NK-92 (cell line): ENCODE results near the gene ZNF430.
"Not testable (repeated sequence)": the region's sequence is repeated elsewhere in the genome, so short reads cannot be mapped to it uniquely, and the experiment has no call there.

Experiments used
- DNase-seq: peaks from one replicate; lab custom pipeline; 2025; ENCODE audit not compliant: unreplicated experiment; lab: John Stamatoyannopoulos, UW

Gene ZNF430

DNA sequence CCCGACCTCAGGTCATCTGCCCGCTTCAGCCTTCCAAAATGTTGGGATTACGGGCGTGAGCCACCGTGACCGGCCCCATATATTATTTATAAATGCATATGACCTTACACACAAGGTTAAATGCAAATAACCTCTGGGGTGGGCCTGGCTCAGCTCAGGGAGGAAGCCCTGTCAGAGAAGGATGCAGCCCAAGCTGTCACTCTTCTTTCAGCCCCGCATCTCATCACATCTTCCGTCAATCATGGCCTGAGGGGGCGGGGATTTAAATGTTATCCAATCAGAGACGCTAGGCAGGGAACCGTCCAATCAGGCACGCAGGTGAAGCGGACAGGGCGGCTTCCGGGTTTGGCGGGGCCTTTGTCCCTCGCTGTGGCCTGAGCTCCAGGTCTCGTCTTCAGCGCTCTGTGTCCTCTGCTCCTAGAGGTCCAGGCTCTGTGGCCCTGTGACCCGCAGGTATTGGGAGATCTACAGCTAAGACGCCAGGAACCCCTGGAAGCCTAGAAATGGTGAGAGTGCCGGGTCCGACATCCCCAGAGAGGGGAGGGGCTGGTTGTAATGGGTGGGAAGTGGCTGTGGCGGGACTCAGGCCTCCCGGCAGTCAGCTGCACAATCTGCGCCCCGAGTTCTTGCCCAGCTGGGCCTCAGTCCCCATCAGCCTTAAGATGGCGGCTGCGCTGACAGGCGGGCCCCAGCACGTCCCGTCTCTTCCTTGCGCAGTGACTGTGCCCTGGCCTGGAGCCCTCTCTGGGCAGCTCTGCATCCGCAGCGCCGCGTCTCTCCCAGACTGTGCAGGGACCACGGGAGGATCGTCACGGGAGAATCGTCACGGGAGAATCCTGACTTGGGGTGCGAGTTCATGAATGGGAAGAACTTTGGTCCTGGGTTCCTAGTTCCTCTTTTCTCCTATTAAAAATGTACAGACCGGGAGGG is at the start of gene ZNF430:
TSS of gene ZNF430 (plus strand) at position 360 of the 930 bp plus-strand sequence. CDS start at position 504, 144 bp downstream.
- DNase-seq = peak; percentile 66

DNA sequence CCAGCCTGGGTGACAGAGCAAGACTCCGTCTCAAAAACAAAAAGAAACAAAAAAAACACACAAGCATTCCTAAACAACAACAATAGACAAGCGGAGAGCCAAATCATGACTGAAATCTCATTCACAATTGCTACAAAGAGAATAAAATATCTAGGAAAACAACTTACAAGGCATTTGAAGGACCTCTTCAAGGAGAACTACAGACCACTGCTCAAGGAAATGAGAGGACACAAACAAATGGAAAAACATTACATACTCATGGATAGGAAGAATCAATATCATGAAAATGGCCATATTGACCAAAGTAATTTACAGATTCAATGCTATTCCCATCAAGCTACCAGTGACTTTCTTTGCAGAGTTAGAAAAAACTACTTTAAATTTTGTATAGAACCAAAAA is 27.7 kb upstream of the ZNF430 start:
- DNase-seq = not testable (repeated sequence)

- DNase-seq = peak; percentile 44
Measured at GRCh38 chr19:20999731-21000352, 20.6 kb upstream of the ZNF430 start.

- not testable (repeated sequence) for DNase-seq
Measured at GRCh38 chr19:21021238-21021637, 781 bp downstream of the ZNF430 start.

DNA sequence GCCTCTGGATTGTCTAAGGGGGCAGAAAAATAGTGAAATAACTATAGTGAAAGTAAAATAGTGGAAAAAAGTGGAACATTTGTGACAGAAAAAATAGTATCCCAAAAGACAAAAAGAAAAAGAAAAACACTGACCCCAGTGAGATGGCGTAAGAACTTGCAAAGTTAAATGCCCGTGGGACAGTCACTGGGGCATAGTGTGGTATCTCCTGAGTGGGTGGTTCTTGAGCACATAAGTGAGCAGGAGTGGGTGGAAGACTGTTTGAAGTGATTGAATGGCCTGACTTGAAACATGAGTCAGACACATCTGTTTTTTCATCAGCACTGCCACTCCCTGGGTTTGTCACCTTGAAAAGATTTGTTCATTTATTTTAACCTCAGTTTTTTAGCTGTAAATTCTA is 2.5 kb downstream of the ZNF430 start:
- DNase-seq = no peak

DNA sequence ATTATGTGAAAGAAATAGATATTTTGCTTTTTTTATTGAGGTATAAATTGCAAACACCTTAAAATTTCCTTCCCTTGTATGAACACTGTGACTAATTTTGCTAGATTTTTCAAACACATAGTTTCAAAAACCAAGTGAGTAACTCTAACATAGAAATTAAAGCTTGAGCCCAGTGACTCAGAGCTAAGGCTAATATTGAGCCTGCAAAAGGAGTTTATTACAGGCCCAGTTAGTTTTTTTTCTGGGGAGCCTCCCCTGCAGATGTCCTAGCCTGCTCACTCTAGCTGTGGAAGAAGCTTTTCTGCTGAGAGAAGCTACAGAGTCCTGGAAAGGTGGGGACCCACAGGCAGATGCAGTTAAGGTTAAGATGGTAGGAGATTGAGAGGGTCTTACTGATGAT is 3.4 kb downstream of the ZNF430 start:
- no peak for DNase-seq

- DNase-seq = no peak
Measured at GRCh38 chr19:21028969-21029268, 8.5 kb downstream of the ZNF430 start.

DNA sequence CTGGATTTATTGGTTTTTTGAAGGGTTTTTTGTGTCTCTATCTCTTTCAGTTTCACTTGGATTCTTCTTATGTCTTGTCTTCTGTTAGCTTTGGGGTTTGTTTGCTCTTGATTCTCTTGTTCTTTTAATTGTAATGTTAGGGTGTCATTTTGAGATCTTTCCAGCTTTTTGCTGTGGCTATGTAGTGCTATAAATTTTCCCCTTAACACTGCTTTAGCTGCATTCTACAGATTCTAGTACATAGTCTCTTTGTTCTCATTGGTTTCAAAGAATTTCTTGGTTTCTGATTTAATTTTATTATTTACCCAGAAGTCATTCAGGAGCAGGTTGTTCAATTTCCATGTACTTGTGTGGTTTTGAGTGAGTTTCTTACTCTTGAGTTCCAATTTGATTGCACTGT is 24.6 kb downstream of the ZNF430 start:
- no peak for DNase-seq

DNA sequence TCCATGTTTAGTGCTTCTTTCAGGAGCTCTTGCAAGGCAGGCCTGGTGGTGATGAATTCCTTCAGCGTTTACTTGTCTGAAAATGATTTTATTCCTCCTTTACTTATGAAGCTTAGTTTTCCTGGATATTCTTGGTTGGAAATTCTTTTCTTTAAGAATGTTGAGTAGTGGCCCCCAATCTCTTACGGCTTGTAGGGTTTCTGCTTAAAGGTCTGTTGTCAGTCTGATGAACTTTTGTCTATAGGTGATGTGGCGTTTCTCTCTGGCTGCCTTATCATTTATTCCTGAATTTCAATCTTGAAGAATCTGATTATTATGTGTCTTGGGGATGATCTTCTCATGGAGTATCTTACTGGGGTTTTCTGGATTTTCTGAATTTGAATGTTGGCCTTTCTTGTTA is 26.0 kb downstream of the ZNF430 start:
- DNase-seq = no peak

GRCh38 chr19:21047716-21048115 is 27.3 kb downstream of the ZNF430 start:
- DNase-seq = no peak

GRCh38 chr19:21052902-21053301 is 32.4 kb downstream of the ZNF430 start:
- DNase-seq = no peak

- DNase-seq = no peak
Measured at GRCh38 chr19:21065336-21065735, 44.9 kb downstream of the ZNF430 start.

- no peak for DNase-seq
Measured at GRCh38 chr19:21082011-21082975, 61.8 kb downstream of the ZNF430 start, which contains the start of gene ZNF714. Gene ZNF714 (plus strand): TSS chr19:21082203. CDS start chr19:21098269, 16,066 bp downstream.

- no peak for DNase-seq
Measured at GRCh38 chr19:21084343-21084742, 63.9 kb downstream of the ZNF430 start.

GRCh38 chr19:21087871-21088270 is 67.4 kb downstream of the ZNF430 start:
- no peak for DNase-seq

DNA sequence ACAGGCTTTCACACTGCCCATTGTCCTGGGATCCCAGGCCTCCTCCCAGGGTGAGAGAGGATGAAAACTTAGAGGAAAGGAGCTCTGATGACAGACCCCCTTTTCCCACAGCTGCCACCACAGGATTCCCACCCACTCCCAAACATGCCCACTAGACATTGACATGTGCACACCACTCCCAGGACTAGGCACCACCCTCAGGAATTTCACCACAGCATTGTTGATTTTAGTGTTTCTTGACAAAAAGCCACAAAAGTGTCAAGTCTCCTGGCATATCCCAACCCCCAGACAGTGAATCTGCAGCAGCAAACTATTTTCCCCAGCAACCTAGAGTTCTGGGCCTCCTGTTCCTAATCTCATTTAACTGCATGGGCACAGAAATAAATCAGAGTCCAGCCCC is 71.7 kb downstream of the ZNF430 start:
- no peak for DNase-seq

GRCh38 chr19:21094347-21095025 is 74.0 kb downstream of the ZNF430 start:
- DNase-seq = no peak

DNA sequence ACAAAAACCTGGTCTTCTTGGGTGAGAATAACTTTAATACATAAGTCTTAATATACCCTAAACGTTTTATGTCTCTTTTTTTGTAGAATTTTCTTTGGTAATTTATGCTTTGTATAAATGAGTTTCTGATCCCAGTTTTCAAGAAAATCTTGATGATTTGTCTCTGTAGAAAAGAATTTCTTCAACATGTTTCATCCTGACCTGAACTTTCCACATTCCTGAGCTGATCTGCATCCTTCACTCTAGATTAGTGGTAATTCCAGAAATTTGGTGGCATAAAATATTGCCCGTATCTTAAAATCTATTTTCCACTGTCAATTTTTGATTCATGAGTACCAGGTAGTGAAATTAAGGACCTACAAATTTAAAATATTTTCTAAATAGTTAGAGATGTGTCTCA is 77.8 kb downstream of the ZNF430 start:
- no peak for DNase-seq

DNA sequence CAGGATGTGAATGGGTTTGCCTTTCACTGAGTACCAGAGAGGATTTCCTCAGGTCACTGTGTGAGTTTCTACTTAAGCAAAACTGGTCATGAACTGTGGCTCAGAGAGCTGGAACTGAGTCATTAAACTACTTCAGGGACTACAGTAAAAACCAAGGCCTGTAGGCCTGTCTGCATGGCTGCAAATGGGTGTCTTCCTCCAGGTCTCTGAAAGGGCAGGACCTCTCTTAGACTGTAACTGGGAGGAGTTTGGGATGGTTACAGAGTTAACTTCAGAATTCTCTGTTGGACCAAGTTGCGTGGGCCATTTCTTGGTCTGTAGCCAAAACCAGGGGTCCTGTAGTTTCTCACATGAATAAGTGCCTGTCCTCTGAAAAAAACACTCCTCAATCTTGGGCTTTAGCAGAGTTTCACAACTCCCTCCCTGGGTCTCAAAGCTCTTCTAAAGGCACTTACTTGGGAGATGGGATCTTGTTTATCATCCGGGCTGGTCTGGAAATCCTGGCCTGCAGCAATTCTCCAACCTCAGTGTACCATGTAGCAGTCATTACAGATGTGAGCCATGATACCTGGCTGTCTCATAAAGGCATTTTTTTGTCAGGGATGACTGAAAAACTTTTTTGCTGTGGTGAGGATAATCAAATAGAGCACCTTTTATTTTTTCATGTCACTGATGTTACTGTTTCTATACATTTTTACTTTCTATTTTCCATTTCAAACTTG is 81.2 kb downstream of the ZNF430 start:
- no peak for DNase-seq

GRCh38 chr19:21109116-21109515 is 88.7 kb downstream of the ZNF430 start:
- DNase-seq = no peak
